Mucosa of stomach (tissue), 1 donor: ENCODE data around the gene ZBTB17.
"Not testable (repeated sequence)": the region's sequence is repeated elsewhere in the genome, so short reads cannot be mapped to it uniquely, and the experiment has no call there.

Source experiments
- H3K27me3 ChIP-seq: one replicate; pipeline ENCODE4 v1.7.0; 2013; ENCODE audit warnings: mild to moderate bottlenecking, low read length; ENCODE audit not compliant: control insufficient read depth, insufficient read depth
- H3K36me3 ChIP-seq: one replicate; pipeline ENCODE4 v1.7.0; 2013; ENCODE audit warnings: low read length; ENCODE audit not compliant: control insufficient read depth, insufficient read depth
- H3K4me1 ChIP-seq: one replicate; pipeline ENCODE4 v1.7.0; 2013; ENCODE audit warnings: mild to moderate bottlenecking, low read length; ENCODE audit not compliant: control insufficient read depth, insufficient read depth
- H3K4me3 ChIP-seq: one replicate; pipeline ENCODE4 v1.7.0; 2013; ENCODE audit warnings: low read length
- H3K9ac ChIP-seq: one replicate; pipeline ENCODE4 v1.7.0; 2013; ENCODE audit warnings: mild to moderate bottlenecking, low read length, moderate library complexity
- H3K9me3 ChIP-seq: one replicate; pipeline ENCODE4 v1.7.0; 2013; ENCODE audit warnings: mild to moderate bottlenecking, low read length, moderate library complexity; ENCODE audit not compliant: control insufficient read depth
- donor health status: Pancreatic carcinoma.

Gene ZBTB17

GRCh38 chr1:16007671-16008341 is 31.9 kb upstream of the ZBTB17 start:
- H3K4me3 ChIP-seq = no peak overlapping the region
- peaks cover 5% of the 10 kb centered on the region for H3K27me3 ChIP-seq
- no peaks in the 10 kb centered on the region for H3K36me3 ChIP-seq
- no peak overlapping the region for H3K9ac ChIP-seq
- H3K9me3 ChIP-seq = no peaks in the 10 kb centered on the region
- peaks cover 6% of the 10 kb centered on the region for H3K4me1 ChIP-seq

- Histone ChIP-seq H3K36me3 (no peaks in the 10 kb centered on the region), H3K9me3 (no peaks in the 10 kb centered on the region), H3K9ac (no peak overlapping the region), H3K27me3 (no peaks in the 10 kb centered on the region), H3K4me3 (no peak overlapping the region), H3K4me1 (no peaks in the 10 kb centered on the region)
Measured at GRCh38 chr1:16006552-16007485, 30.9 kb upstream of the ZBTB17 start.

- no peaks in the 10 kb centered on the region for H3K9me3 ChIP-seq
- H3K4me3 ChIP-seq = no peak overlapping the region
- no peak overlapping the region for H3K9ac ChIP-seq
- H3K4me1 ChIP-seq = no peaks in the 10 kb centered on the region
- no peaks in the 10 kb centered on the region for H3K27me3 ChIP-seq
- H3K36me3 ChIP-seq = no peaks in the 10 kb centered on the region
Measured at GRCh38 chr1:16006010-16006409, 30.1 kb upstream of the ZBTB17 start.

GRCh38 chr1:16005597-16005996 is 29.7 kb upstream of the ZBTB17 start:
- Histone ChIP-seq H3K4me3 (no peak overlapping the region), H3K4me1 (no peaks in the 10 kb centered on the region), H3K27me3 (no peaks in the 10 kb centered on the region), H3K9me3 (no peaks in the 10 kb centered on the region), H3K9ac (no peak overlapping the region), H3K36me3 (no peaks in the 10 kb centered on the region)

- not testable (repeated sequence) for H3K9ac ChIP-seq, H3K9me3 ChIP-seq, H3K4me3 ChIP-seq, H3K27me3 ChIP-seq, H3K4me1 ChIP-seq, H3K36me3 ChIP-seq
Measured at GRCh38 chr1:16001274-16001673, 25.4 kb upstream of the ZBTB17 start.

- H3K9me3 ChIP-seq = no peaks in the 10 kb centered on the region
- no peaks in the 10 kb centered on the region for H3K4me1 ChIP-seq
- H3K4me3 ChIP-seq = no peak overlapping the region
- no peak overlapping the region for H3K9ac ChIP-seq
- no peaks in the 10 kb centered on the region for H3K36me3 ChIP-seq
- no peaks in the 10 kb centered on the region for H3K27me3 ChIP-seq
Measured at GRCh38 chr1:15998929-15999328, 23.0 kb upstream of the ZBTB17 start.

- Histone ChIP-seq H3K36me3 (no peaks in the 10 kb centered on the region), H3K9me3 (no peaks in the 10 kb centered on the region), H3K4me1 (no peaks in the 10 kb centered on the region), H3K9ac (no peak overlapping the region), H3K4me3 (no peak overlapping the region), H3K27me3 (no peaks in the 10 kb centered on the region)
Measured at GRCh38 chr1:15997637-15998280, 21.9 kb upstream of the ZBTB17 start.

- Histone ChIP-seq H3K9ac (no peak overlapping the region), H3K4me1 (no peaks in the 10 kb centered on the region), H3K4me3 (no peak overlapping the region), H3K9me3 (no peaks in the 10 kb centered on the region), H3K27me3 (no peaks in the 10 kb centered on the region), H3K36me3 (no peaks in the 10 kb centered on the region)
Measured at GRCh38 chr1:15997076-15997585, 21.2 kb upstream of the ZBTB17 start.

- no peak overlapping the region for H3K9ac ChIP-seq
Measured at GRCh38 chr1:15994590-15995351, 18.9 kb upstream of the ZBTB17 start.

GRCh38 chr1:15994081-15994480 is 18.2 kb upstream of the ZBTB17 start:
- no peak overlapping the region for H3K9ac ChIP-seq

More at GRCh38 chr1:15994590-15995351, 18.9 kb upstream of the ZBTB17 start:
- Histone ChIP-seq H3K4me3 (no peak overlapping the region), H3K4me1 (no peaks in the 10 kb centered on the region), H3K9me3 (no peaks in the 10 kb centered on the region), H3K36me3 (no peaks in the 10 kb centered on the region), H3K27me3 (peaks cover 2% of the 10 kb centered on the region)

GRCh38 chr1:15993666-15994065 is 17.8 kb upstream of the ZBTB17 start:
- H3K9me3 ChIP-seq = no peaks in the 10 kb centered on the region
- peaks cover 2% of the 10 kb centered on the region for H3K27me3 ChIP-seq
- H3K4me3 ChIP-seq = no peak overlapping the region
- no peaks in the 10 kb centered on the region for H3K36me3 ChIP-seq
- no peak overlapping the region for H3K9ac ChIP-seq
- no peaks in the 10 kb centered on the region for H3K4me1 ChIP-seq

More at GRCh38 chr1:15994081-15994480, 18.2 kb upstream of the ZBTB17 start:
- H3K27me3 ChIP-seq = peaks cover 2% of the 10 kb centered on the region
- no peaks in the 10 kb centered on the region for H3K36me3 ChIP-seq
- no peak overlapping the region for H3K4me3 ChIP-seq
- no peaks in the 10 kb centered on the region for H3K9me3 ChIP-seq
- H3K4me1 ChIP-seq = no peaks in the 10 kb centered on the region
